Dedifferentiated amniotic fluid mesenchymal stem cell (primary cell): ENCODE measurements around the gene MT1F.

ENCODE experiments used
- DNase-seq: peaks from one replicate; pipeline ENCODE4 v3.0.0-alpha.2; 2016; ENCODE audit errors: extremely low spot score

The MT1F gene

GRCh38 chr16:56625943-56626654 is 31.7 kb upstream of the MT1F start:
- no peak for DNase-seq

DNA sequence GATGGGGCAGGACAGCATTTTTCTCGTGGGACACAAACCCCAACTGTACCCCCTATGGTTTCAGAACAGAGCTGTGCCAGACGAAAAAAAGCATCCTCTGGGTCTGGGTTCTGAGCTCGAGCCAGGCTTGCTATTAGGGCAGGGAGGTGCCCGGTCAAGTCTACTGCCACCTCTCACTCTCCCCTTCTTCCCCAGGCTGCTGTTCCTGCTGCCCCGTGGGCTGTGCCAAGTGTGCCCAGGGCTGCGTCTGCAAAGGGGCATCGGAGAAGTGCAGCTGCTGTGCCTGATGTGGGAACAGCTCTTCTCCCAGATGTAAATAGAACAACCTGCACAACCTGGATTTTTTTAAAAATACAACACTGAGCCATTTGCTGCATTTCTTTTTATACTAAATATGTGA is 31.1 kb upstream of the MT1F start:
- no peak for DNase-seq

GRCh38 chr16:56628486-56629350 is 29.0 kb upstream of the MT1F start:
- DNase-seq, result no peak

DNA sequence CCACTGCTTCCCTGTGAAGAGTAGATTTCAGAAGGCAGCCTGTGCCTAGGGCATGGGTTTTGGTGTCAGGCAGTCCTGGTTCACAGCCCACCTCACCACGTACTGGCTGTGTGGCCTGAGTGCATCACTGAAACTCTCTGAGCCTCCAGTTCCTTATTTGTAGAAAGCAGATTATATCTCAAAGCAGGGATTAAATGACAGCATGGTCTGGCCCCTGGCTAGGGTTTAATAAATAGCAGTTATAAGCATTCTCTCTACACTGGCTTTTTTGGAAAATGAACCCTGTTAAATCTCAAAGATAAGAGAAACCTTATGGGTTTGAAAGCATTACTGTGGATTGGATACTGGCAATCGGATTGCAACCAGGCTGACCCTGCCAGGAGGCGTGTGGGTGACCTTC is 28.2 kb upstream of the MT1F start:
- no peak for DNase-seq

GRCh38 chr16:56630134-56630533 is 27.6 kb upstream of the MT1F start:
- DNase-seq, result no peak

DNA sequence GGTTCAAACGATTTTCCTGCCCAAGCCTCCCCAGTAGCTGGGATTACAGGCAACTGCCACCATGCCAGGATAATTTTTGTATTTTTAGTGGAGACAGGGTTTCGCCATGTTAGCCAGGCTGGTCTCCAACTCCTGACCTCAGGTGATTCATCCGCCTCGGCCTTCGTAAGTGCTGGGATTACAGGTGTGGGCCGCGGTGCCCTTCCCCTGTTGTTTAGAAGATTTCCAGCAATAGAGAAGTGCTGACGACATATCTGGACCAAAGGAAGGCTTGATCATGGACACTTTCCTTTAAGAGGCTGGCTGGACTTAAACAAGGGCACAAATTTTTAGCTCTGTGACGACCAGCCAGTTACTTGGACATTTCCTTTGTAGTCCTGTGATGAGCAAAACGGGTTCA is 26.6 kb upstream of the MT1F start:
- no peak for DNase-seq

DNA sequence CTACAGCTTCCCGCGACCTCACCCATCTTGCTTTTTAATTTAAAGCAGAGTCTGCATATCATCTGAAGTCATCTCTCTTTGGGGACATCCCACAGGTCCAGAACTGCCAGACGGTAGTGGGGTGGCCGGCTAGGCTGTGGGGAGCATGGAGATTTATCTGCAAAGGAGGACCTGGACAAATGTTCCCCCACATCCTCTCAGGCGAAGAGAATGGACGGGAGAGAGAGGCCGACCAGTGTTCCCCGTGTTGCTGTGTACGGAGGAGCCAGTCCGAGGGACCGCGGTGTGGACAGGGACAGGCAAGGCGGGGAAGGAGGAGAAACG is 26.0 kb upstream of the MT1F start:
- no peak for DNase-seq

- no peak for DNase-seq
Observed at GRCh38 chr16:56632156-56632847, 25.5 kb upstream of the MT1F start, which contains the start of gene MT1M. Gene MT1M, plus strand, starts transcription at chr16:56632659. Its CDS starts 73 bp downstream, at chr16:56632732.

- no peak for DNase-seq
Observed at GRCh38 chr16:56632848-56633365, 24.9 kb upstream of the MT1F start.

DNA sequence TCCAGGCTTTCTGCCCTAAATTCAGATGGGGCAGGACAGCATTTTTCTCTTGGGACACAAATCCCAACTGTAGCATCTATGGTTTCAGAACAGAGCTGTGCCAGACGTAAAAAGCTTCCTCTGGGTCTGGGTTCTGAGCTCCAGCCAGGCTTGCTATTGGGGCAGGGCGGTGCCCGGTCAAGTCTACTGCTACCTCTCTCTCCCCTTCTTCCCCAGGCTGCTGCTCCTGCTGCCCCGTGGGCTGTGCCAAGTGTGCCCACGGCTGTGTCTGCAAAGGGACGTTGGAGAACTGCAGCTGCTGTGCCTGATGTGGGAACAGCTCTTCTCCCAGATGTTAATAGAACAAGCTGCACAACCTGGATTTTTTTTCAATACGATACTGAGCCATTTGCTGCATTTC is 24.2 kb upstream of the MT1F start:
- no peak for DNase-seq

DNA sequence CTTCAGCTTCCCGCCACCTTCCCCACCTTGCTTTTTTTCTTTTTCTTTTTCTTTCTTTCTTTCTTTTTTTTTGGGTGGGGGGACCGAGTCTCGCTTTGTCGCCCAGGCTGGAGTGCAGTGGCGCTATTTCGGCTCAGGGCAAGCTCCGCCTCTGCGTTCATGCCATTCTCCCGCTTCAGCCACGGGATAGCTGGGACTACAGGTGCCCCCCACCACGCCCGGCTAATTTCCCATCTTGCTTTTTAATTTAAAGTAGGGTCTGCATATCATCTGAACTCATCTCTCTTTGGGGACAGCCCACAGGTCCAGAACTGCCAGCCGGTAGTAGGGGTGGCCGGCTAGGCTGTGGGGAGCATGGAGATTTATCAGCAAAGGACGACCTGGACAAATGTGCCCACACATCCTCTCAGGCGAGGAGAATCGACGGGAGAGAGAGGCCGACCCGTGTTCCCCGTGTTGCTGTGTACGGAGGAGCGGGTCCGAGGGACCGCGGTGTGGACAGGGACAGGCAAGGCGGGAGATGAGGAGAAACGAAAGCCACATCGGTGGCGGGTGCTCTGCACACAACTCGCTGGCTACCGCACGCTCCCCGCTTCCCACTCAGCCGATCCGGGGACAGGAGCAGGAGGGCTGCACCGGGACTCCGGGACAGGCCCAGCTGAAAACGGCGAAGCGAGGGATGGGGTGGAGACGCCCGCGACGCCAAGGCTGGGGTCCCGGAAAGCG is 22.9 kb upstream of the MT1F start:
- no peak for DNase-seq

GRCh38 chr16:56635441-56635967 is 22.3 kb upstream of the MT1F start:
- no peak for DNase-seq

DNA sequence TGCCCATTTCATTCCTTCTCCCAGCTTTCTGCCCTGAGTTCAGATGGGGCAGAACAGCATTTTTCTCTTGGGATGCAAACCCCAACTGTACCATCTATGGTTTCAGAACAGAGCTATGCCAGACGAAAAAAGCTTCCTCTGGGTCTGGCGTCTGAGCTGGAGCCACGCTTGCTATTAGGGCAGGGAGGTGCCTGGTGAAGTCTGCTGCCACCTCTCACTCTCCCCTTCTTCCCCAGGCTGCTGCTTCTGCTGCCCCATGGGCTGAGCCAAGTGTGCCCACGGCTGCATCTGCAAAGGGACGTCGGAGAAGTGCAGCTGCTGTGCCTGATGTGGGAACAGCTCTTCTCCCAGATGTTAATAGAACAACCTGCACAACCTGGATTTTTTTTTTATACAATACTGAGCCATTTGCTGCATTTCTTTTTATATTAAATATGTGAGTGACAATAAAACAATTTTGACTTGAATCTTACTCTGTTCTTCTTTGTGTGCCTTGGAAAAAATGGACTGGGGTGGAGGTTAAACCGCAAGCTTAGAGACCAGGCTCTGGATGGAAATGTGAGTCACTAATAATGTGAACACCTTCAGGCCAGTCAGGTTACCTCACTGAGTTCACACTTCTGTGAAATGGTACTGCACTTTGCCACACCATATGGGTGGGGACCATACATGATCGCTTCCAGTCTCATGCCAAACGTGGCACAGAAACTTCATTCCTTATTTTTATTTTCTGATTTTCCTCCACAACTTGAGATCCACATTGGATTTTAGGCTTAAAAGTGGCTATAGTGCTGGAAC is 20.9 kb upstream of the MT1F start:
- no peak for DNase-seq

- DNase-seq, result no peak
Observed at GRCh38 chr16:56637814-56638750, 19.7 kb upstream of the MT1F start, which contains the start of gene MT1A. Gene MT1A, plus strand, starts transcription at chr16:56638666. Its CDS starts 73 bp downstream, at chr16:56638739.

- no peak for DNase-seq
Observed at GRCh38 chr16:56639045-56639444, 18.7 kb upstream of the MT1F start.

DNA sequence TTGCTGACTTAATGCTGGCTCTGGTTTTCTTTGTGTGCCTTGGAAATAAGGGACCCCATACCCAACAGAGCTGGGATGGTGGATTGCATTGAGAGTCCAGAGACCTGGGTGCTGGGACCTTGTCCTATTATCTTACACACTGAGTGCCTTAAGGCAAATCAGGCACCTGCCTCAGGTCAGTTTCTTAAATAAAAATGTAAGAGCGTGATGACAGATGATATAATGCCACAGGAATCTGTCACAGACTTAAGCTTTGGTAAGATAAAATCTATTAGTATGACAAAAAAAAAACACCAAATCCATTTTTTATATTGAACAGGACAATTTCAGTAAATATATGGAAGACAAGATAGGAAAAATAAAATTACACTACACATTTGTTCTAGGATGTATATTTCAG is 17.7 kb upstream of the MT1F start:
- no peak for DNase-seq

DNA sequence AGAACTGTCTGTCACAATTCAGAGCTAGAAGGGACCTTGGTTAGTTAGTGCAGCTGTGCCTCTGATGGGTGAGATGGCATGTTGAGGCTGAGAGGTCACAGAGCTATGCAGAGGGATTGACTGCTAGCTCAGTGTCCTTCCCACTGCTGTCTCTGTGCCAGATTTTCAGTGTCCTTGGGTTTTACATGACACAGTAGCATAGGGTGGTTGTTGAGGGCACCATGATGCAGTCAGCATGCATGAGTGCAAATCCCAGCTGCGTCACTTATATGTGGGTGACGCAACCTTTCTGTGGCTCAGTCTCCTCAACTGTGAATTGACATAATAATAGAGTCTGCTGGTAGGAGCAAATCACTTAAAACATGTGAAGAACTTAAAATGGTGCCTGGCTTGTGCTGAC is 16.6 kb upstream of the MT1F start:
- DNase-seq, result no peak

GRCh38 chr16:56643080-56643778 is 14.5 kb upstream of the MT1F start:
- DNase-seq, result no peak

- DNase-seq, result no peak
Observed at GRCh38 chr16:56643833-56644232, 13.9 kb upstream of the MT1F start.
